DND-41 (cell line): ENCODE measurements around the gene C12orf57.

Source experiments
- ATAC-seq: fragments of 200-7000 bp; cut with Tn5 transposase; 3 replicates; pipeline ENCODE4 v1.9.1; 2021; ENCODE audit warnings: low read depth; ENCODE audit not compliant: insufficient read depth
- DNase-seq: peaks from one replicate; pipeline ENCODE4 v3.0.0-alpha.2; 2020
- H2AFZ ChIP-seq: 2 replicates; pipeline ENCODE4 v1.6.0; 2012; ENCODE audit warnings: low read depth, low read length
- H3K27ac ChIP-seq: 2 replicates; pipeline ENCODE4 v1.5.1; 2012; ENCODE audit warnings: low read length, inconsistent platforms
- H3K27me3 ChIP-seq: fragments of 200-600 bp; sonication (generic); 2 replicates; pipeline ENCODE4 v1.6.0; 2012; ENCODE audit warnings: low read length, mild to moderate bottlenecking, inconsistent platforms; ENCODE audit not compliant: insufficient read depth, poor library complexity
- H3K36me3 ChIP-seq: 2 replicates; pipeline ENCODE4 v1.5.1; 2012; ENCODE audit warnings: low read length, inconsistent platforms; ENCODE audit not compliant: insufficient read depth
- H3K4me1 ChIP-seq: 2 replicates; pipeline ENCODE4 v1.5.1; 2012; ENCODE audit warnings: mild to moderate bottlenecking, low read length; ENCODE audit not compliant: insufficient read depth
- H3K4me2 ChIP-seq: 2 replicates; pipeline ENCODE4 v1.6.0; 2012; ENCODE audit warnings: mild to moderate bottlenecking, moderate library complexity, low read length, inconsistent platforms; ENCODE audit not compliant: insufficient read depth
- H3K4me3 ChIP-seq, 2 experiments: fragments of 200-600 bp in 1 of 2; shearing (Covaris generic) in 1 of 2; 2 replicates each; pipeline ENCODE4 v1.5.1; 2012 to 2016; ENCODE audit warnings: inconsistent platforms in 2 of 2, low read length in 2 of 2, mild to moderate bottlenecking in 2 of 2, low read depth in 1 of 2, moderate library complexity in 1 of 2
- H3K79me2 ChIP-seq: 2 replicates; pipeline ENCODE4 v1.6.0; 2012; ENCODE audit warnings: low read length, inconsistent platforms; ENCODE audit not compliant: insufficient read depth
- H3K9ac ChIP-seq: 2 replicates; pipeline ENCODE4 v1.6.0; 2012; ENCODE audit warnings: low read depth, mild to moderate bottlenecking, inconsistent platforms, low read length, moderate library complexity
- H3K9me3 ChIP-seq: 2 replicates; pipeline ENCODE4 v1.5.1; 2012; ENCODE audit warnings: low read length, moderate library complexity, mild to moderate bottlenecking, inconsistent platforms; ENCODE audit not compliant: insufficient read depth, severe bottlenecking
- H4K20me1 ChIP-seq: 2 replicates; pipeline ENCODE4 v1.6.0; 2012; ENCODE audit warnings: low read length; ENCODE audit not compliant: insufficient read depth
- EZH2 ChIP-seq: IDR thresholded peaks from 3 replicates; pipeline ENCODE4 v1.6.1; 2012; ENCODE audit warnings: borderline replicate concordance, low read depth, mild to moderate bottlenecking, moderate library complexity, low read length, inconsistent platforms; ENCODE audit not compliant: severe bottlenecking
- TF ChIP-seq, protein P1 (sequence below): IDR thresholded peaks from 2 replicates; pipeline ENCODE4 v1.5.1; 2012; ENCODE audit warnings: borderline replicate concordance, low read length, moderate library complexity, mild to moderate bottlenecking; ENCODE audit not compliant: poor library complexity, severe bottlenecking; ENCODE audit errors: extremely low read depth

C12orf57 gene

DNA sequence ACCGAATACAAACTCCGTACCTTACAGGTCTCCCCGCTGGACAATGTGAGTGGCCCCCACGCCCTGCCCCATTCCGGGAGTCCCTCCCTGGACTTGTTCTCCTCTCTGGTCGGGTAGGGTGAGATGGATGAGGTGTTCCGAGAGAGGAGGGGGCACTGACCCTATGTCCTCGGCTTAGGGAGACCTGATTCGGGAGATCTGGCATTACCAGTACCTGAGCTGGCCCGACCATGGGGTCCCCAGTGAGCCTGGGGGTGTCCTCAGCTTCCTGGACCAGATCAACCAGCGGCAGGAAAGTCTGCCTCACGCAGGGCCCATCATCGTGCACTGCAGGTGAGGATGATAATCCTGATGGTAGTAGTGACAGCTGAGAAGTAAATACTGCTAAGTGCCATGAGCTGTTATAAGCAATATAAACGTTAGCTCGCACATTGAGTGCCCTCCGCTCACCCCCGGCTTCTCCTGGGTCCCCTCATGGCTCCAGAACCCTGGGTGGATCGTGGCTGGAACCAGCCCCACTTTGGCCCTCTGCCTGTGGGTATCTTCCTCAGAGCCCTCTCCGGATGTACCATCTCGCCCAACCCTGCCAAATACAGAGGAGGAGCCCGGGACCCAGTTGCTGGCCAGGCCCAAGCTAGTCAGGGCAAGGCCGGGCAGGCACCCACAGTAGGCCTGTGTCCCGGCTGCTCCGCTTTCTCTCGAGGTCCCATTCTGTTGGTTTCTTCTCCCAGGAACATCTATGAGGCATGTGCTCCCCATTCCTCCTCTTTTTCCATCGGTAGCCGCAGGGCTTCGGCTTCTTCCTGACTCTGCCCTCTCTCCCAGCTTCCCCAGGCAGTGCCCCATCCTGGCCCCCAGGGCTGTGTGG lies 14.2 kb downstream of the C12orf57 start:
- Histone ChIP-seq H3K36me3 (no peaks in the 10 kb centered on the region), H3K27me3 (no peaks in the 10 kb centered on the region), H3K9ac (peak overlapping the region; percentile 24; the same call in 1 of the 2 replicates), H3K4me2 (no peak overlapping the region), H3K27ac (peak overlapping the region; percentile 64), H4K20me1 (no peaks in the 10 kb centered on the region), H3K4me1 (peaks cover 37% of the 10 kb centered on the region), H3K4me3 (no peak overlapping the region), H2AFZ (no peak overlapping the region), H3K9me3 (no peaks in the 10 kb centered on the region), H3K79me2 (no peaks in the 10 kb centered on the region)
- ATAC-seq (no peak), DNase-seq (no peak)
- TF ChIP-seq, protein P1, sequence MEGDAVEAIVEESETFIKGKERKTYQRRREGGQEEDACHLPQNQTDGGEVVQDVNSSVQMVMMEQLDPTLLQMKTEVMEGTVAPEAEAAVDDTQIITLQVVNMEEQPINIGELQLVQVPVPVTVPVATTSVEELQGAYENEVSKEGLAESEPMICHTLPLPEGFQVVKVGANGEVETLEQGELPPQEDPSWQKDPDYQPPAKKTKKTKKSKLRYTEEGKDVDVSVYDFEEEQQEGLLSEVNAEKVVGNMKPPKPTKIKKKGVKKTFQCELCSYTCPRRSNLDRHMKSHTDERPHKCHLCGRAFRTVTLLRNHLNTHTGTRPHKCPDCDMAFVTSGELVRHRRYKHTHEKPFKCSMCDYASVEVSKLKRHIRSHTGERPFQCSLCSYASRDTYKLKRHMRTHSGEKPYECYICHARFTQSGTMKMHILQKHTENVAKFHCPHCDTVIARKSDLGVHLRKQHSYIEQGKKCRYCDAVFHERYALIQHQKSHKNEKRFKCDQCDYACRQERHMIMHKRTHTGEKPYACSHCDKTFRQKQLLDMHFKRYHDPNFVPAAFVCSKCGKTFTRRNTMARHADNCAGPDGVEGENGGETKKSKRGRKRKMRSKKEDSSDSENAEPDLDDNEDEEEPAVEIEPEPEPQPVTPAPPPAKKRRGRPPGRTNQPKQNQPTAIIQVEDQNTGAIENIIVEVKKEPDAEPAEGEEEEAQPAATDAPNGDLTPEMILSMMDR: no peak
- no peak for TF ChIP-seq EZH2

- H3K9ac ChIP-seq: peak overlapping the region; percentile 24; the same call in 1 of the 2 replicates
- no peaks in the 10 kb centered on the region for H3K79me2 ChIP-seq
- no peak for TF ChIP-seq EZH2
- H2AFZ ChIP-seq: no peak overlapping the region
- no peak overlapping the region for H3K4me3 ChIP-seq
- no peaks in the 10 kb centered on the region for H3K27me3 ChIP-seq
- no peaks in the 10 kb centered on the region for H4K20me1 ChIP-seq
- ATAC-seq: no peak
- DNase-seq: no peak
- H3K27ac ChIP-seq: peak overlapping the region; percentile 64
- H3K9me3 ChIP-seq: no peaks in the 10 kb centered on the region
- H3K36me3 ChIP-seq: no peaks in the 10 kb centered on the region
- peaks cover 31% of the 10 kb centered on the region for H3K4me1 ChIP-seq
- no peak overlapping the region; the same call in 1 of the 2 replicates for H3K4me2 ChIP-seq
Measured at GRCh38 chr12:6958609-6959057, 14.8 kb downstream of the C12orf57 start.

DNA sequence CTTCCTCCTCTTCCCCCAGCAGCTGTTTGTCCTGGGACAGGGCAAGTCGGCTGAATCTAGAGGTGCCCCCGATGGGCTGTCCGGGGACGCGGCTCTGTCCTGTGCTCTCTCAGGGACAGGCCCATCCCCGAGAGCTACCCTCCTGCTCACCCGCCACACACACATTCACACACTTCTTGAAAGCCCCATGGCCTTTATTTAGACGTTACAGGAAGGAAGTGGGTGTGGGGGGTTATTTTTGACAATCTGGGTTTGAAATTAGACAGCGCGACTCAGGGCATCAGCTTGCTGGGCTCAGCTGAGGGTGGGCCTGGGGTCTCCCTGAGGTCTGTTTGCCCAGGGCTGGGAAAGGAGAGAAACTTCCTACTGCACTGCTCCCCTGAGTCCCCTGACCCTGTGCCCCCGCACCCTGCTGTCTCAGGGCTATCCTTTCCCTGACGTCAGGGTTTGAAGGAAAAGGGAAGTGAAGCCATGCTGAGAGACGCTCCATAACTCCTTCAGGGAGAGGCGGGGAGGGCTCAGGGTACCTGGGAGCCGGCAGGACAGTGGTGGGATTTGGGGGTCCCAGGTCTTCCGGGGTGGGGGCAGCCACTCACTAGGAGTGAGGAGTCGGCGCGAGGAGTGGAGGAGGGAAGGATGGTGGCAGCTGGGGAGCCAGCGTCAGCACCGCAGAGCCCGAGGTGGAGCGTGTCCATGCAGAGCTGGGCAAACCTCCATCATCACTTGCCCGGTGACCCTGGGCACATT lies 15.4 kb downstream of the C12orf57 start:
- H3K27ac ChIP-seq: peak overlapping the region; percentile 64
- H3K4me2 ChIP-seq: peak overlapping the region; percentile 30
- H3K9ac ChIP-seq: peak overlapping the region; percentile 24; the same call in 1 of the 2 replicates
- H3K4me1 ChIP-seq: peaks cover 25% of the 10 kb centered on the region
- DNase-seq (peak; percentile 73), ATAC-seq (peak; percentile 86)
- H3K36me3 ChIP-seq: peaks cover 2% of the 10 kb centered on the region; the same call in 1 of the 2 replicates
- no peak for TF ChIP-seq EZH2
- TF ChIP-seq, protein P1: no peak
- H2AFZ ChIP-seq: no peak overlapping the region
- H3K4me3 ChIP-seq: no peak overlapping the region
- no peaks in the 10 kb centered on the region for H3K9me3 ChIP-seq
- no peaks in the 10 kb centered on the region for H3K27me3 ChIP-seq
- no peaks in the 10 kb centered on the region for H4K20me1 ChIP-seq
- no peaks in the 10 kb centered on the region for H3K79me2 ChIP-seq
